ENCODE data around the gene ATG7.
"Not testable (repeated sequence)": the region's sequence is repeated elsewhere in the genome, so short reads cannot be mapped to it uniquely, and the experiment has no call there.

ATG7 gene

DNA sequence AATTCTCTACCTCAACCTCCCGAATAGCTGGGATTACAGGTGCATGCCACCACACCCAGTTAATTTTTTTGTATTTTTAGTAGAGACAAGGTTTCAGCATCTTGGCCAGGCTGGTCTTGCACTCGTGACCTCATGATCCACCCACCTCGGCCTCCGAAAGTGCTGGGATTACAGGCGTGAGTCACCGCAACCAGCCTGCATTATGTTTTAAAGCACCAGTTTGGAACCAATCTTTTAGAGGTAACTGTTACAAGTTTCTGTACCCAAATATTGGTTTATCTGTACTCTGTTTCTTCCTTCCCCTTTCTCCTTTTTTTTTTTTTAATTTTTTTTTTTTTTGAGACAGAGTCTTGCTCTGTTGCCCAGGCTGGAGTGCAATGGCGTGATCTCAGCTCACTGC is 169.1 kb downstream of the ATG7 start:
- H3K9me3 Mint-ChIP-seq; H3K4me1 Mint-ChIP-seq (ENCODE audit: low read depth); H3K27me3 Mint-ChIP-seq; H3K4me3 Mint-ChIP-seq; DNase-seq; H3K27ac Mint-ChIP-seq: not testable (repeated sequence)
- peaks cover 43% of the 10 kb centered on the region for H3K36me3 Mint-ChIP-seq (ENCODE audit: low read depth)

DNA sequence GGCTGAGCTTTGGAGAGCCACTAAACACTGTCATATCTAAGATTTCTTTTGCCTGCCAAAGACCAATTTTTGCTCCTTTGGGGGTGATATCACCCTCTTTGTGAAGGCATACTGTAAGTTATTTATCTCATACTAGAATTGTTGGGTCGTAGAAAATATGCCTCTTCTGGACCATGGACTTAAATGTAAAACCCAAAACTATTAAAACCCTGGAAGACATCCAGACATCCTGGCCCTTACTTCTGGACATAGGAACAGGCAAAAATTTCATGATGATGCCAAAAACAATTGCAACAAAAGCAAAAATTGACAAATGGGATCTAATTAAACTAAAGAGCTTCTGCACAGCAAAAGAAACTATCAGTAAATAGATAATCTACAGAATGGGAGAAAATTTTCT is 172.2 kb downstream of the ATG7 start:
- no peaks in the 10 kb centered on the region for H3K4me1 Mint-ChIP-seq (ENCODE audit: low read depth)
- H3K9me3 Mint-ChIP-seq = no peaks in the 10 kb centered on the region
- DNase-seq = no peak
- H3K4me3 Mint-ChIP-seq = no peak overlapping the region
- H3K27me3 Mint-ChIP-seq = no peaks in the 10 kb centered on the region
- H3K36me3 Mint-ChIP-seq (ENCODE audit: low read depth) = peaks cover 60% of the 10 kb centered on the region
- H3K27ac Mint-ChIP-seq = no peak overlapping the region

GRCh38 chr3:11445193-11445592 is 173.0 kb downstream of the ATG7 start:
- not testable (repeated sequence) for DNase-seq; H3K4me3 Mint-ChIP-seq; H3K27ac Mint-ChIP-seq; H3K27me3 Mint-ChIP-seq; H3K4me1 Mint-ChIP-seq (ENCODE audit: low read depth); H3K9me3 Mint-ChIP-seq
- peaks cover 54% of the 10 kb centered on the region for H3K36me3 Mint-ChIP-seq (ENCODE audit: low read depth)

- no peaks in the 10 kb centered on the region for H3K4me1 Mint-ChIP-seq (ENCODE audit: low read depth)
- H3K27ac Mint-ChIP-seq = no peak overlapping the region
- no peaks in the 10 kb centered on the region for H3K9me3 Mint-ChIP-seq
- H3K36me3 Mint-ChIP-seq (ENCODE audit: low read depth) = peaks cover 58% of the 10 kb centered on the region
- no peak for DNase-seq
- H3K4me3 Mint-ChIP-seq = no peak overlapping the region
- no peaks in the 10 kb centered on the region for H3K27me3 Mint-ChIP-seq
Measured at GRCh38 chr3:11445883-11446282, 173.7 kb downstream of the ATG7 start.

DNA sequence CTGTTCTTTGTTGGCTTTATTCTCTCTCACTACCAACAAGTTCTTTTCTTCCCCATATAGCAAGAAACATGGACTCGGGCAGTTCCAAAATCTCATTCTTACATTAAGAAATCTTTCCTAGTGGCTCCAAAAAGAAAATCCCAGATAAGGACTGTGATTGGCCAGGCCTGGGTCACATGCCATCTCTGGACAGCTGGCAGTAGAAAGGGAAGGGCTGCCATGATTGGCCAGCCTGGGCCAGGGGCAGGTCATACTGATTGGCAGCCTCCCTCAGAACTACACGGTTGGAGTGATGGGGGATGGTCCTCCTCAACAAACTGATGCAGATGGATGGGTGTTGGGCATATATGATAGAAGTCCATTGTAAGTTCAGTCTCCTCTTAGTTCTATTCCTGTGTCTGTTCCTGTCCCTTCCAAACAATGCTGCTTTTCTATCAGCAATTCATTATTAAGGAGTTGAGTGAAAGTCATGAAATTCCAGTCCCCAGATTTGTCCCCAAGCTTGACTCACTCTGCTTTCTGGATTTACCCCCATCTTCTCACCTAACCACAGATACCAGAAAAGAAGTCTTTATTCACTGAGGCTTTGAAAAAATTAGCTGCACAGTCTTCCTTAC is 175.5 kb downstream of the ATG7 start:
- peaks cover 54% of the 10 kb centered on the region for H3K36me3 Mint-ChIP-seq (ENCODE audit: low read depth)
- no peak overlapping the region for H3K4me3 Mint-ChIP-seq
- no peaks in the 10 kb centered on the region for H3K4me1 Mint-ChIP-seq (ENCODE audit: low read depth)
- no peaks in the 10 kb centered on the region for H3K27me3 Mint-ChIP-seq
- H3K27ac Mint-ChIP-seq = no peak overlapping the region
- no peak for DNase-seq
- no peaks in the 10 kb centered on the region for H3K9me3 Mint-ChIP-seq

DNA sequence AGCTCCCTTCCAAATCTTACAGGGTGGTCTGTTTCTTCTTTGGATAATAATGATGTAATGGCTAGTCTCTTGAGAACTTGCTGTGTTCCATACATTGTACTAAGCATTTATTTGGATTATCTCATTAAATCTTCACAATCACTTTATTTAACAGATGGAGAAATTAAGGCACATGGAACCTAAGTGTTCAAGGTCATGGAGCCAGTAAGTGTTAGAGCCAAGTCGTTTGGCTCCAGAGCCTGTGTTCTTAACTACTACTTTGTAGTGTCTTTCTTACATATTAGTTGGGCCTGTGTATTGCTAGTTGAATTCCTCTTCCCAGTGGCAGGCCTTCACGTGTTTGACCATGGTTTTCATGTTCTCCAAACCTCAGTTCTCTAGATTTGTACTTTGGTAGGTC is 177.8 kb downstream of the ATG7 start:
- Mint-ChIP-seq H3K36me3 (ENCODE audit: low read depth) (peaks cover 40% of the 10 kb centered on the region), H3K9me3 (no peaks in the 10 kb centered on the region), H3K4me3 (no peak overlapping the region), H3K27ac (no peak overlapping the region), H3K4me1 (ENCODE audit: low read depth) (no peaks in the 10 kb centered on the region), H3K27me3 (no peaks in the 10 kb centered on the region)
- DNase-seq = no peak

GRCh38 chr3:11452312-11452711 is 180.1 kb downstream of the ATG7 start:
- peaks cover 36% of the 10 kb centered on the region for H3K36me3 Mint-ChIP-seq (ENCODE audit: low read depth)
- no peak for DNase-seq
- no peaks in the 10 kb centered on the region for H3K27me3 Mint-ChIP-seq
- no peaks in the 10 kb centered on the region for H3K4me1 Mint-ChIP-seq (ENCODE audit: low read depth)
- H3K4me3 Mint-ChIP-seq = no peak overlapping the region
- no peak overlapping the region for H3K27ac Mint-ChIP-seq
- no peaks in the 10 kb centered on the region for H3K9me3 Mint-ChIP-seq

GRCh38 chr3:11452885-11453847 is 181.0 kb downstream of the ATG7 start:
- no peak for DNase-seq
- no peaks in the 10 kb centered on the region for H3K9me3 Mint-ChIP-seq
- H3K27me3 Mint-ChIP-seq = no peaks in the 10 kb centered on the region
- no peaks in the 10 kb centered on the region for H3K4me1 Mint-ChIP-seq (ENCODE audit: low read depth)
- H3K4me3 Mint-ChIP-seq = no peak overlapping the region
- H3K36me3 Mint-ChIP-seq (ENCODE audit: low read depth) = peaks cover 36% of the 10 kb centered on the region
- no peak overlapping the region for H3K27ac Mint-ChIP-seq

GRCh38 chr3:11455956-11456355 is 183.8 kb downstream of the ATG7 start:
- H3K36me3 Mint-ChIP-seq (ENCODE audit: low read depth) = peaks cover 33% of the 10 kb centered on the region
- H3K9me3 Mint-ChIP-seq = no peaks in the 10 kb centered on the region
- DNase-seq = no peak
- no peaks in the 10 kb centered on the region for H3K27me3 Mint-ChIP-seq
- no peak overlapping the region for H3K27ac Mint-ChIP-seq
- H3K4me3 Mint-ChIP-seq = no peak overlapping the region
- H3K4me1 Mint-ChIP-seq (ENCODE audit: low read depth) = no peaks in the 10 kb centered on the region

DNA sequence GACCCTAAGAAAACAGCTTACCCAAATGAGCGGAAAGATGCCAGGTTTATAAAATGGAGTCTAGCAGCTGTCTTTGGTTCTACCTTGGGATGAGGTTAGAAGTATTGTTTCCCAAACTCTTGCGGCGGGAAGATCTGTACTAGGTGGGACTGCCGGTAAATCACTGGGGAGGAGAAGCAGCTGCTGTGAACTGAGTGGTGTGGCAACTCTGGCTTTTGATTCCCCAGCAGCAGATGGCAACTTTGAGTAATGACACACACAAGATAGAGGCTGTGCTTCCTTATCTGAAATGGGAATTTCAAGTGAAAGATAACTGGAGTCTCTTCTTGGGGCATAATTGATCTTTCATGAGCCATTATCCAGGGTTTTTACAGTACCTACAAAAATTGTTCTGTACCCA is 184.9 kb downstream of the ATG7 start:
- Mint-ChIP-seq H3K36me3 (ENCODE audit: low read depth) (peaks cover 33% of the 10 kb centered on the region), H3K4me1 (ENCODE audit: low read depth) (no peaks in the 10 kb centered on the region), H3K27ac (no peak overlapping the region), H3K4me3 (no peak overlapping the region), H3K27me3 (no peaks in the 10 kb centered on the region), H3K9me3 (no peaks in the 10 kb centered on the region)
- DNase-seq = no peak

DNA sequence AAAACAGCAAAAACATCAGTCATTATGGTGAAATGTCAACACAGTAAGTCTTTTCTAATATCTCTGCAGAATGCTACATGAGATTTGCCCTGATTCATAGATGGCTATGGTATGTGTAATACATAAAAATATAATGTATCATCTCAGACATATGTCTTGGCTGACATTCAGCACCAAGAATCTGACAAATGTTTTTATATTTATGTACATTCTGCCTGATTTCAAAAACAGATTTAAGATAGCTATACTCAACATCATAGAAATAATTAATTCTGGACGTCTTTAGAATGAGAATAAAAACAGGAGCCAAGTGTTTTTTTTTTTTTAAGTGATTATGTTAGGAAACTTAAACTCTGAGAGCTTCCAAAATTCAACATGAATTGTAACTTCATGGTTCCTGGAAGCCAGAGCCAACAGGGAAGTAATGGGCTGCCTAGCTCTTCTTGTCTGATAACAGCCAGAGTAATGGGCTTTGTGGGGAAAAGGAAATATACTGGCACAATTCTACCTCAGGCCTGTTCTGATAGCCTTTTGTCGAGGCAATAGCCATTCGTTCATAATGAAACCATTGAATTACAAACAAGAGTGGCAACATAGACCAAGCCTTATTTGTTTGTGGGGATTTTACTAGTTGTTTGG is 187.1 kb downstream of the ATG7 start:
- Mint-ChIP-seq H3K36me3 (ENCODE audit: low read depth) (peaks cover 35% of the 10 kb centered on the region), H3K27me3 (no peaks in the 10 kb centered on the region), H3K4me1 (ENCODE audit: low read depth) (no peaks in the 10 kb centered on the region), H3K4me3 (no peak overlapping the region), H3K9me3 (no peaks in the 10 kb centered on the region), H3K27ac (no peak overlapping the region)
- DNase-seq = no peak

DNA sequence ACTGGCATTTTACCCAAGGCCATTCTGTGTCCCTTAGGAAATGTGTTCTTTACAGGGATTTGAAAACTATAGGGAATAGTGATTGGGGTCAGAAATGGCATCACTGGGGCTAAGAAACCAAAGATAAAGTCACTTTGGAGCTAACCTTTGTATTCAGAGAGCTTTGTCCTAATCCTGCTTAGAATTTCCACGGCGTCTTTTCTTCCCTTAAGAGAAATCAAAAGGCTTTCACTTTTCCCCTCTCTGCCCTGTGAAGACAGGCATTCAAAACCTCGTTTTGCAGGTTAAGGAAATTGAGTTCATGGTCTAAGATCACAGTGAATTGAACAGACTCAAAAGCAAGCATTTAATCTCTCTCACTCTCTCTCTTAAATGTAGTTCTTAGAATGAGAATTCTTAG is 189.0 kb downstream of the ATG7 start:
- Mint-ChIP-seq H3K4me1 (ENCODE audit: low read depth) (no peaks in the 10 kb centered on the region), H3K27ac (no peak overlapping the region), H3K27me3 (no peaks in the 10 kb centered on the region), H3K36me3 (ENCODE audit: low read depth) (peaks cover 35% of the 10 kb centered on the region), H3K9me3 (no peaks in the 10 kb centered on the region), H3K4me3 (no peak overlapping the region)
- DNase-seq = no peak

DNA sequence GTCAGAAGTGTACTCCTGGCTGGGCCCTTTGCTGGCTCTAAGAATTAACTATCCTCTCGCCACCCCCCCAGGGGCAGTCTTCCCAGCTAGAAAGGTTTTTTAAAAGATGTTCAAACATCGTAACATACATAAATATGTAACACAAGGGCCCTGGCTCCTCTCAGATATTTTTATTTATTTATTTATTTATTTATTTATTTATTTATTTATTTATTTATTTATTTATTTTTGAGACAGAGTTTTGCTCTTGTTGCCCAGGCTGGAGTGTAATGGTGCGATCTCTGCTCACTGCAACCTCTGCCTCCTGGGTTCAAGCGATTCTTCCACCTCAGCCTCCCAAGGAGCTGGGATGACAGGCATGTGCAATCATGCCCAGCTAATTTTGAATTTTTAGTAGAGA is 190.5 kb downstream of the ATG7 start:
- H3K27me3 Mint-ChIP-seq; DNase-seq; H3K4me3 Mint-ChIP-seq; H3K27ac Mint-ChIP-seq; H3K9me3 Mint-ChIP-seq; H3K4me1 Mint-ChIP-seq (ENCODE audit: low read depth): not testable (repeated sequence)
- H3K36me3 Mint-ChIP-seq (ENCODE audit: low read depth) = peaks cover 33% of the 10 kb centered on the region

DNA sequence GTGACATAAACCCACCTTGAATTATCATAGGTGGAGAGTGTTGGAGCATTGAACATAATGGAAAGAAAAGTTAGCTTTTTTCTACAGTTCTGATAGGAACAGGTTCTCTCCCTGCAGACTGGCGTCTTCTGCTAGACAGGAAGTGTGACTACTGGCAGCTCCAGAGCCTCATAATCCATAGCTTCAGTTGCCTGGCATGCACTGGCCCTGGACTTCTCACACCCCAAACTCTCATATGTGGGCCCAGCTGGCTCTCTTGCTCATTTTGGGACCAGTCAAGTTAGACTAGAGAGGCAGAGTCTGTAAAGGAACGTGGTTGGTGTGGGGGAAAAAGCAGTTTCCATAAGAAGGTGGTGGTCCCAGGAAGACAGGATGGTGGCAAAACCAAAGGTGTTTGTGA is 191.4 kb downstream of the ATG7 start:
- peaks cover 37% of the 10 kb centered on the region for H3K36me3 Mint-ChIP-seq (ENCODE audit: low read depth)
- H3K4me1 Mint-ChIP-seq (ENCODE audit: low read depth) = no peaks in the 10 kb centered on the region
- no peak overlapping the region for H3K4me3 Mint-ChIP-seq
- DNase-seq = no peak
- no peaks in the 10 kb centered on the region for H3K27me3 Mint-ChIP-seq
- peak overlapping the region; percentile 37 for H3K27ac Mint-ChIP-seq
- H3K9me3 Mint-ChIP-seq = no peaks in the 10 kb centered on the region

- Mint-ChIP-seq H3K4me3 (no peak overlapping the region), H3K27me3 (no peaks in the 10 kb centered on the region), H3K9me3 (no peaks in the 10 kb centered on the region), H3K27ac (no peak overlapping the region), H3K4me1 (ENCODE audit: low read depth) (no peaks in the 10 kb centered on the region), H3K36me3 (ENCODE audit: low read depth) (peaks cover 38% of the 10 kb centered on the region)
- DNase-seq = no peak
Measured at GRCh38 chr3:11464356-11464755, 192.2 kb downstream of the ATG7 start.
